ENCODE data around the gene OLFM3. TPM values are rescaled to one million over a fixed set of nuclear protein-coding genes. Genes with fewer than 3 reads are reported as not detected.

OLFM3 gene
- total and polyA plus RNA-seq, 10 of the 15 experiments (the other 5 are each of a cell fraction or from before 2014, with no cell fraction given): 0.09 to 0.33 TPM; not detected in 8

- H3K27me3 ChIP-seq (replicated peaks in 1 of 2; ENCODE audit: control insufficient read depth in 2 of 2, insufficient read depth in 2 of 2, low read length in 1 of 2): no peaks in the 10 kb centered on the region
- no peak overlapping the region for H2AFZ ChIP-seq (ENCODE audit: control insufficient read depth, low read depth, low read length)
- H3K4me1 ChIP-seq (ENCODE audit: control insufficient read depth, insufficient read depth, low read length): no peaks in the 10 kb centered on the region
- intact Hi-C loops (cut with micrococcal nuclease; ENCODE audit: unreplicated experiment) (no loop called here), in situ Hi-C loops (cut with MboI) (no loop called here)
- BruUV-seq (replicated peaks): no TSS peak
- H3K9me3 ChIP-seq (replicated peaks; ENCODE audit: control insufficient read depth, insufficient read depth, low read length): no peaks in the 10 kb centered on the region
- no peak overlapping the region for H3K27ac ChIP-seq (ENCODE audit: control insufficient read depth, insufficient read depth)
- ATAC-seq: no peak
- ChIA-PET SMC1A (ENCODE audit: uncharacterized antibody, unreplicated experiment) (no interaction called here), CTCF (no interaction called here), RAD21 (ENCODE audit: unreplicated experiment) (no interaction called here), POLR2A (no interaction called here)
- no peak for DNase-seq (ENCODE audit: low read depth, low spot score)
- H3K79me2 ChIP-seq (ENCODE audit: control insufficient read depth, insufficient read depth, low read length): no peaks in the 10 kb centered on the region
- no peak overlapping the region for H3K4me2 ChIP-seq (ENCODE audit: control insufficient read depth, insufficient read depth)
- no peak for TF ChIP-seq ZNF207 (IDR thresholded peaks at IDR 0.05; ENCODE audit: borderline replicate concordance)
- no peak for TF ChIP-seq BRCA1 (IDR thresholded peaks at IDR 0.05; ENCODE audit: low read depth, low read length)
- no peak for TF ChIP-seq ZBED1 (IDR thresholded peaks at IDR 0.05; ENCODE audit: borderline replicate concordance)
- no peak for TF ChIP-seq HDGF (IDR thresholded peaks at IDR 0.05)
- TF ChIP-seq IRF3 (IDR thresholded peaks at IDR 0.05): no peak
- TF ChIP-seq IRF4 (IDR thresholded peaks at IDR 0.05; ENCODE audit: low read depth, low read length): no peak
- H4K20me1 ChIP-seq (ENCODE audit: control insufficient read depth, insufficient read depth): no peaks in the 10 kb centered on the region
- H3K36me3 ChIP-seq (ENCODE audit: control insufficient read depth in 2 of 2, insufficient read depth in 2 of 2, low read length in 1 of 2): no peaks in the 10 kb centered on the region
- H3K4me3 ChIP-seq: no peak overlapping the region
- no peak for FAIRE-seq
- no peak overlapping the region for H3K9ac ChIP-seq (ENCODE audit: control insufficient read depth, insufficient read depth, low read length)
- 6% methylated on average over 2 of the region's 2 CpGs for WGBS (ENCODE audit: insufficient coverage, insufficient replicate concordance, low lambda C conversion rate, missing lambda C conversion rate)
Observed at GRCh38 chr1:101965341-101965740, 31.4 kb downstream of the OLFM3 start.

DNA sequence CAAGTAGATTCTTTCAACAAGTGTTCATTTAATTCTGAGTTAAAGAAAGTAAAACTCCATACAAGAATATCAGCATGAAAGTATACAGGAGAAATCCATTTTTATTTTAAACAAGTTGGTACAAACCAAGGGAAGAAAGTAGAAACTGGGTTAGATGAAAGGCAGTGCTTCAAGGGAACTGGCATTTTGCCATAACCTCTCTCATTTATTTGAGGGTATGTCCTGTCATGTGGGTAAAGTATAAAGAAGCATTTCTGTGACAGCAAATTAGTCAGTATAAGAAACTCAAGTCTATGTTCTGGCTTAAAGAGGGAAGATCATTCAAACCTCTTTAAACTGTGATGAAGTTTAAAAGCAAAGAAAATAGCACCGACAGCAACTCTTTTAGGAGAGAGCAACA, 32.0 kb downstream of the OLFM3 start:
- no peaks in the 10 kb centered on the region for H3K4me1 ChIP-seq (ENCODE audit: control insufficient read depth, insufficient read depth, low read length)
- no peak overlapping the region for H3K4me2 ChIP-seq (ENCODE audit: control insufficient read depth, insufficient read depth)
- FAIRE-seq: no peak
- no peak overlapping the region for H3K4me3 ChIP-seq
- RAD21 ChIA-PET (ENCODE audit: unreplicated experiment): no interaction called here
- BruUV-seq (replicated peaks): no TSS peak
- H3K27me3 ChIP-seq (replicated peaks in 1 of 2; ENCODE audit: control insufficient read depth in 2 of 2, insufficient read depth in 2 of 2, low read length in 1 of 2): no peaks in the 10 kb centered on the region
- H3K27ac ChIP-seq (ENCODE audit: control insufficient read depth, insufficient read depth): no peak overlapping the region
- H3K9me3 ChIP-seq (replicated peaks; ENCODE audit: control insufficient read depth, insufficient read depth, low read length): no peaks in the 10 kb centered on the region
- POLR2A ChIA-PET: no interaction called here
- CTCF ChIA-PET: no interaction called here
- no peaks in the 10 kb centered on the region for H4K20me1 ChIP-seq (ENCODE audit: control insufficient read depth, insufficient read depth)
- no peaks in the 10 kb centered on the region for H3K79me2 ChIP-seq (ENCODE audit: control insufficient read depth, insufficient read depth, low read length)
- no peaks in the 10 kb centered on the region for H3K36me3 ChIP-seq (ENCODE audit: control insufficient read depth in 2 of 2, insufficient read depth in 2 of 2, low read length in 1 of 2)
- no peak overlapping the region for H3K9ac ChIP-seq (ENCODE audit: control insufficient read depth, insufficient read depth, low read length)
- DNase-seq (ENCODE audit: low read depth, low spot score): no peak
- intact Hi-C loops (cut with micrococcal nuclease; ENCODE audit: unreplicated experiment): no loop called here
- SMC1A ChIA-PET (ENCODE audit: uncharacterized antibody, unreplicated experiment): no interaction called here
- ATAC-seq: no peak
- H2AFZ ChIP-seq (ENCODE audit: control insufficient read depth, low read depth, low read length): no peak overlapping the region
- in situ Hi-C loops (cut with MboI): no loop called here
- WGBS (ENCODE audit: insufficient coverage, insufficient replicate concordance, low lambda C conversion rate, missing lambda C conversion rate): 0% methylated on average over 1 of the region's 1 CpG
- no peak for TF ChIP-seq CBX3 (IDR thresholded peaks at IDR 0.05; ENCODE audit: borderline replicate concordance, low read depth)
- TF ChIP-seq TCF7 (IDR thresholded peaks at IDR 0.05; ENCODE audit: borderline replicate concordance): no peak
- no peak for TF ChIP-seq CEBPB (IDR thresholded peaks at IDR 0.05; ENCODE audit: borderline replicate concordance in 1 of 2, low read depth in 2 of 2, low read length in 2 of 2)
- no peak for TF ChIP-seq EED (IDR thresholded peaks at IDR 0.05; ENCODE audit: low read depth)
- no peak for TF ChIP-seq BCLAF1 (IDR thresholded peaks at IDR 0.05)
- no peak for TF ChIP-seq NFIC (IDR thresholded peaks at IDR 0.05; ENCODE audit: low read depth, low read length)
- no peak for TF ChIP-seq NR2C1 (IDR thresholded peaks at IDR 0.05)
- TF ChIP-seq NFYB (IDR thresholded peaks at IDR 0.05; ENCODE audit: insufficient read depth, low read depth, low read length): no peak
- no peak for TF ChIP-seq RBBP5 (conservative IDR thresholded peaks at IDR 0.05)
- TF ChIP-seq NRF1 (conservative IDR thresholded peaks at IDR 0.05; ENCODE audit: low read depth, low read length): no peak
- no peak for TF ChIP-seq STAT1 (conservative IDR thresholded peaks at IDR 0.05)
- TF ChIP-seq POLR2A (IDR thresholded peaks at IDR 0.05; ENCODE audit: low read depth, low read length): no peak
- TF ChIP-seq CREM (IDR thresholded peaks at IDR 0.05; ENCODE audit: low read depth): no peak

Measured in GM12878 (cell line).